Measurements from ENCODE around the gene CEP128. TPM values are rescaled to one million over a fixed set of nuclear protein-coding genes. Genes with fewer than 3 reads are reported as not detected.

Gene CEP128
- total RNA-seq, 2 experiments from 2014 or later, result 19.4 to 22.8 TPM

DNA sequence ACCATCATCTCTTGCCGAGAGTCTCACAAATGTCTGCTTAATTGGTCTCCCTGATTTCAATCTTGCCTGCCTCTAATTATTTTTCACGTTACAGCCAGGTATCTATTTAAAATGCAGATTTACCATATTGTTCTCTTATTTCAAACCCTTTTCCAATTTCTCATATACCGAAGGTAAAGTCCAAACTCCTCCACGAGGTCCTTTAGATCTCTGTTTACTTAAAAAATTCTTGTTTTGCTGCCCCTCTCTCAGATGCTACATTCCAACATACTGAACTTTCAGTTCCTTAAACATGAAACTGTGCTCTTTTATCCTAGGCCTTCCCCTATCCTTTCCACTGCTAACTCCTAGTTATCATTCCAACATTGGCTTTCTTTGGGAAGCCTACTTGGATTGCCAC is 363.9 kb downstream of the CEP128 start:
- Mint-ChIP-seq H3K36me3 (peaks cover 10% of the 10 kb centered on the region), H3K27me3 (no peaks in the 10 kb centered on the region), H3K27ac (no peak overlapping the region), H3K4me1 (ENCODE audit: low read depth) (no peaks in the 10 kb centered on the region), H3K4me3 (no peak overlapping the region), H3K9me3 (no peaks in the 10 kb centered on the region)
- no peak for DNase-seq
- CTCF ChIA-PET, result no interaction called here
- intact Hi-C loops (cut with micrococcal nuclease), result no loop called here
- POLR2A ChIA-PET, result no interaction called here

DNA sequence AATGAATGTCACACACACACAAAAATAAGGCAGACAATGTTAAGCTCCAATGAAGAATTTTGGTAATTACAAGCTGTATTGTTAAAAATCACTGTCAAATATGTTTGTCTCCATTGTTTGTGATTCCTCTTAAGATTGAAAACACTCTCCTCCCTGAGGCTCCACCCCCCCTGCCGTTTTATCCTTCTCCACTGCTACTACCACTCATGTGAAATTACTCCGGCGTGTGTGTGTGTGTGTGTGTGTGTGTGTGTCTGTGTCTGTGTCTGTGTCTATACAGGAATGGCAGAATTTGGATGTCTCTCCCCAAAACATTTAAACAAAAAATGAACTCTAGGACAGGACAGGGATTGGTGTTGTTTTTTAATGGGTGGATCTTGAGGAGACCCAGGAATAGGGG is 365.1 kb downstream of the CEP128 start:
- H3K4me3 Mint-ChIP-seq, result no peak overlapping the region
- no peak overlapping the region for H3K27ac Mint-ChIP-seq
- ChIA-PET CTCF (interaction anchor here (1.8 kb wide), 1 partner anchor 10 kb away, joined by 6 read pairs; no protein-coding TSS in a partner anchor), POLR2A (no interaction called here)
- H3K27me3 Mint-ChIP-seq, result no peaks in the 10 kb centered on the region
- no peak for DNase-seq
- no peaks in the 10 kb centered on the region for H3K4me1 Mint-ChIP-seq (ENCODE audit: low read depth)
- peaks cover 10% of the 10 kb centered on the region for H3K36me3 Mint-ChIP-seq
- H3K9me3 Mint-ChIP-seq, result no peaks in the 10 kb centered on the region
- intact Hi-C loops (cut with micrococcal nuclease), result no loop called here

DNA sequence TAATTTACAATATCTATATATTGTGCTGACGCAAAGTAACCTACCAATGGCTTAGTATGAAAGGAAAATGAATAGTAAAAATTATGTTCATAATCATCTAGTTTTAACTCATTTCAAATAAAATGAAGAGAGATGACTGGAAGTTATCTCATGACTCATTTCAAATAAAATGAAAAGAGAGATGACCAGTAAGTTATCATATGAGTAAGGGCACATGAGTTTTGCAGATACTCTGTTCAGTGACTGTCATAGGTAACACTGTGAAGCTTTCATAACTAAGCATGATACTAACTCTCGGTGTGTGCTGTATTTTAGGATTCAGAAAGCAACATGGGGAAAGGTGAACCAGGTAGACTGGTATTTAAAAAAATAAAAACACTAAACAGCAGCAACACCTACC is 365.8 kb downstream of the CEP128 start:
- no peaks in the 10 kb centered on the region for H3K4me1 Mint-ChIP-seq (ENCODE audit: low read depth)
- no peaks in the 10 kb centered on the region for H3K27me3 Mint-ChIP-seq
- peaks cover 10% of the 10 kb centered on the region for H3K36me3 Mint-ChIP-seq
- DNase-seq, result no peak
- no peak overlapping the region for H3K27ac Mint-ChIP-seq
- no peak overlapping the region for H3K4me3 Mint-ChIP-seq
- ChIA-PET CTCF (interaction anchor here (1.8 kb wide), 1 partner anchor 10 kb away, joined by 6 read pairs; no protein-coding TSS in a partner anchor), POLR2A (no interaction called here)
- intact Hi-C loops (cut with micrococcal nuclease), result loop anchor here (1.0 kb wide), 1 partner anchor 12 kb away; no protein-coding TSS in a partner anchor
- H3K9me3 Mint-ChIP-seq, result no peaks in the 10 kb centered on the region

DNA sequence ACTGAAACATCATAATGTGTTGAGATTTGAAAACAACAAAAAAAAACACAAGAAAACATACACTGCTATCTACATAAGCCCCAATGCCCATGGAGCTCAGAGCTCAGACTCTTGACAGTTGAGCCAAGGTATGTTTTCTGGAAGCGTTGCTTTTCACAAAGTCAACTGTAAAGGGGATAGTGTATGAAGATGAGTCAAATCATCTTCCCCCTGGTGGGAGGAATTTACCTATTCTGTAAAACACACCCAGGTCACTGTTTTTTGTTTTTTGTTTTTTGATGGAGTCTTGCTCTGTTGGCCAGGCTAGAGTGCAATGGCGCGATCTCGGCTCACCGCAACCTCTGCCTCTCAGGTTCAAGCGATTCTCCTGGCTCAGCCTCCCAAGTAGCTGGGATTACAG is 368.9 kb downstream of the CEP128 start:
- Mint-ChIP-seq H3K4me1 (ENCODE audit: low read depth) (peaks cover 5% of the 10 kb centered on the region), H3K27me3 (no peaks in the 10 kb centered on the region), H3K36me3 (peaks cover 2% of the 10 kb centered on the region), H3K27ac (no peak overlapping the region), H3K4me3 (no peak overlapping the region), H3K9me3 (no peaks in the 10 kb centered on the region)
- intact Hi-C loops (cut with micrococcal nuclease), result no loop called here
- CTCF ChIA-PET, result no interaction called here
- POLR2A ChIA-PET, result no interaction called here
- no peak for DNase-seq

DNA sequence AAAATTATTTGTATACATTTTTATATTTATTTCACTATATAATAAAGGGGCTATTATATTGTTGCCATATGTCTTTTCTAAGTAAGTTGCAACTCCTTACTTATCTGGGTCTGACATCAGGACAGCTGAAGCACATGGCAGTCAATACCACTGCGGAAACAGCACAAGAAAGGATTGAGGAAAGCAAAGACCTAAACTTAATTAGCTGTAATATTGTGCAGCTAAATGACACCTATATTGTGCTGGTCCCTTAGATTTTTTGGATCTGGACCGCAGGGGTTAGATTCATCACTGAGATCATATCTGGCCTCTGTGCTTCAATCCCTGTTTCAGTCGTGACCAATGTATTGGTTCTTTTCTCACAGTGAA is 370.6 kb downstream of the CEP128 start:
- POLR2A ChIA-PET, result no interaction called here
- H3K27me3 Mint-ChIP-seq, result no peaks in the 10 kb centered on the region
- H3K27ac Mint-ChIP-seq, result no peak overlapping the region
- DNase-seq, result no peak
- peaks cover 7% of the 10 kb centered on the region for H3K4me1 Mint-ChIP-seq (ENCODE audit: low read depth)
- no peaks in the 10 kb centered on the region for H3K9me3 Mint-ChIP-seq
- CTCF ChIA-PET, result no interaction called here
- intact Hi-C loops (cut with micrococcal nuclease), result no loop called here
- H3K36me3 Mint-ChIP-seq, result peaks cover 2% of the 10 kb centered on the region
- no peak overlapping the region for H3K4me3 Mint-ChIP-seq

DNA sequence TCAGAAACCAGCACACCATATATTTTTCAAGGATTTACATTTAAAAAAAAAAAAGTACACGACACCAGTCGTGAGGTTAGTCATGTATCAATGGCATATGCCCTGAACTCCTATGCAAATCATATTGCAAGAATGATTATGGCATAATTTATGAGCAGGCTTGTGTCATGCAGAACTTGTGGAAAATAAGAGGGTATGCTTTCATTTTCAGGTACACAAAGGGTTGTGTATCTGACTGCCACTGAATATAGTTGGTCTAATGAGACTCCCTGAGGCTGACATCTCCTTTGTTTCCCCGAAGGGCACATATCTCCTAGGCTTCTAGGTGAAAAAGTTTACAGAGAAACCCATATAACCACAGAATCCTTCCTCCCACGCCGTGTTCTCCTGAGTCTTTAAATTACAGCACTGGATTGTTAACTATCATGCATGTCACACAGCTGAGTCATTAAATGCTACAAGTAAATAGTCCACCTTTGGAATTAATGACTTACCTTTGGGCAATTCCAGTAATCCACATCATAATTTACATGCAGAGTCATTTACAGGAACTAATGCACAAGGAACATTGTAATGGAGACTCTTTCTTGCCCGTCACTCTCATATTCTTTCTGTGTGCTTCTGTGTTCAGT is 373.5 kb downstream of the CEP128 start:
- H3K36me3 Mint-ChIP-seq, result peaks cover 2% of the 10 kb centered on the region
- no peaks in the 10 kb centered on the region for H3K27me3 Mint-ChIP-seq

DNA sequence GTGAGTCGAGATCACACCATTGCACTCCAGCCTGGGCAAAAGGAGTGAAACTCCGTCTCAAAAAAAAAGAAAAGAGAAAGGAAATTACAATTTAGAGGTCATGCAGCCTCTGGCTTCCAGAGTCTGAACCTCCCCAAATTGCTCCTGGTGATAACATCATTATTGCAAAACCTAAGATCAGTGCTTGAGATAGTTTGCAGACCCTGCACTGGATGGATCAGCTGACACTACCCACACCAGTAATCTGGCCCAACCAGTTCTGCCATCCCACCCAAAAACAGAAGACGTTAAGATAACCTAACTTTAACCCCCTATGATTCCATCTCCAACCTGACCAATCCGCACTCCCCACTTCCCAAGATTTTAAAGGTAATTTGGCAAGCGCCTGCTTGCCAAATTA is 376.5 kb downstream of the CEP128 start:
- POLR2A ChIA-PET, result no interaction called here
- peaks cover 7% of the 10 kb centered on the region for H3K4me1 Mint-ChIP-seq (ENCODE audit: low read depth)
- H3K27ac Mint-ChIP-seq, result no peak overlapping the region

More for the DNA sequence above, 373.5 kb downstream of the CEP128 start:
- H3K4me1 Mint-ChIP-seq (ENCODE audit: low read depth), result peaks cover 7% of the 10 kb centered on the region
- H3K4me3 Mint-ChIP-seq, result no peak overlapping the region
- H3K27ac Mint-ChIP-seq, result no peak overlapping the region
- DNase-seq, result no peak
- no peaks in the 10 kb centered on the region for H3K9me3 Mint-ChIP-seq
- intact Hi-C loops (cut with micrococcal nuclease), result no loop called here
- CTCF ChIA-PET, result no interaction called here
- POLR2A ChIA-PET, result no interaction called here

DNA sequence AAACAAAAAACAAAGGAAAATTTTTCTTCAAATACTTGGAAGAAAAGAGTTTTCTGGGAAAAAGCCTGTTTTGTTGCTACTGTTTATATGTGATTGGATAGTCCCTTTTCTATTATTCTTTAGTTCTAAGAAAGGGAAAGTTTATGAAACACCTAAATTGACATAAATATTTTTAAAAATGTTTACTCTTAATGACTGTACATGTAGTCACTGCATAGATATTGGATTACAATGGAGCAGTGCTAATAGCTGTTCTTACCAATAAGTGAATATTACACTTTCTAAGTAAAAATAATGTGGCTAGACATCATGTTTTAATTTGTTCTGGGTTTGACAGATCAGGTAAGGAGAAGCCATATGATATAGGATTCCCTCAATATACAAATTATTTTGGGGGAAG is 377.5 kb downstream of the CEP128 start:
- no peaks in the 10 kb centered on the region for H3K27me3 Mint-ChIP-seq
- H3K4me1 Mint-ChIP-seq (ENCODE audit: low read depth), result peaks cover 7% of the 10 kb centered on the region
- no peak for DNase-seq
- no peak overlapping the region for H3K27ac Mint-ChIP-seq
- peaks cover 2% of the 10 kb centered on the region for H3K36me3 Mint-ChIP-seq
- intact Hi-C loops (cut with micrococcal nuclease), result no loop called here
- ChIA-PET POLR2A (no interaction called here), CTCF (no interaction called here)
- no peak overlapping the region for H3K4me3 Mint-ChIP-seq
- H3K9me3 Mint-ChIP-seq, result no peaks in the 10 kb centered on the region

More for the DNA sequence above, 376.5 kb downstream of the CEP128 start:
- no peak for DNase-seq
- Mint-ChIP-seq H3K4me3 (no peak overlapping the region), H3K27me3 (no peaks in the 10 kb centered on the region), H3K9me3 (no peaks in the 10 kb centered on the region), H3K36me3 (peaks cover 2% of the 10 kb centered on the region)
- intact Hi-C loops (cut with micrococcal nuclease), result no loop called here
- CTCF ChIA-PET, result no interaction called here

DNA sequence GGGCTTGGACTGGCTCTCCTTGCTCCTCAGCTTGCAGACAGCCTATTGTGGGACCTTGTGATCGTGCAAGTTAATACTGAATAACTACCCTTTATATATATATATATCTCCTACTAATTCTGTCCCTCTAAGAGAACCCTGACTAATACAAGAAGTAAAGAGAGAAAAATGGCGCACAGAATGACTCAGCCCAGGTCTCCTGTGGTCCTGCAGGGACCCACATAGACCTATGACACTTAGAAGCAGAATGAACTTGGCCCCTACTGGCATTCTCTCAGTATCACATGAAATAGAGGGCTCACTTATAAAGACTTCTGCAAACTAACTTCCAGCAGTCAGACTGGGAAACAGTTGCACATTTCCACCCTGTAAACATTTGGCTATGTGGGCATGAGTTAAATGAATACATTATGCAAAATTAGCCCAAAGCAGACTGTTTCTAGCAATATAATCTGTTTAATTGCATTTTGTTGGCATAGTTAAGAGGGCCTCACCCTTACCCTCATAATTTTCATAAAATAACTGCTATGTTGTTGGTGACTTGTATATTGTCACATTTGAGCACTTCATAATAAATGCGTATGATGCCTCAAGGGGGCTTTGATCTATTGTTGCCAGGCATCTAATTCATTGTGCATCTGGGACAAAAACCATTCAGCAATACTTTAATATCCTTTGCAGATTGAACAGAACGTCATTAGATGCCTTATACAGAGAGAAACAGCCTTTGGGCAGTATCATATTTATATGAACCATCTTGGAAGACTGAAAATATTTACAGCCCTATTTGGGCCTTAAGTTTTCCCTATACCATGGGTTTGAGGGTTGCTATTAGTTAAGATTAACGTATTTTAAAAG is 380.5 kb downstream of the CEP128 start:
- H3K4me3 Mint-ChIP-seq, result no peak overlapping the region
- H3K27ac Mint-ChIP-seq, result no peak overlapping the region
- H3K9me3 Mint-ChIP-seq, result no peaks in the 10 kb centered on the region
- H3K27me3 Mint-ChIP-seq, result no peaks in the 10 kb centered on the region
- CTCF ChIA-PET, result no interaction called here
- intact Hi-C loops (cut with micrococcal nuclease), result no loop called here
- no peaks in the 10 kb centered on the region for H3K4me1 Mint-ChIP-seq (ENCODE audit: low read depth)
- POLR2A ChIA-PET, result no interaction called here
- DNase-seq, result no peak
- no peaks in the 10 kb centered on the region for H3K36me3 Mint-ChIP-seq

DNA sequence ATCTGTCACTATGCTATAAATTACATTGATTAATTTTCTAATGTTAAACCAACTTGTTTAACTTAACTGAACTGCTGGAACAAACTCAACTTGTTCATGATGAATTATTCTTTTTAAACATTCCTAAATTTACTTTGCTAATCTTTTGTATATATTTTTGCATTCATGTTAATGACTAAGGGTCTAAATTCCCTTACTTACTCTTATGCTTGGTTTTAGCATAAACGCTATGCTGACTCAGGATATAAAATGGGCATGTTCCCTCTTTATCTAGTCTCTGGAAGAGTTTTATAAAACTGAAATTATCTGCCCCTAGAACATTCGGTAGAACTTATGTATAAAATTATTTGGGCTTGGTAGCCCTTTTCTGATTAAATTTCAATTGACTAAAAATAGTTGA is 387.4 kb downstream of the CEP128 start:
- ChIA-PET CTCF (no interaction called here), POLR2A (no interaction called here)
- no peaks in the 10 kb centered on the region for H3K36me3 Mint-ChIP-seq
- H3K9me3 Mint-ChIP-seq, result no peaks in the 10 kb centered on the region
- H3K27ac Mint-ChIP-seq, result no peak overlapping the region
- intact Hi-C loops (cut with micrococcal nuclease), result no loop called here
- H3K27me3 Mint-ChIP-seq, result no peaks in the 10 kb centered on the region
- DNase-seq, result no peak
- H3K4me1 Mint-ChIP-seq (ENCODE audit: low read depth), result no peaks in the 10 kb centered on the region
- no peak overlapping the region for H3K4me3 Mint-ChIP-seq

DNA sequence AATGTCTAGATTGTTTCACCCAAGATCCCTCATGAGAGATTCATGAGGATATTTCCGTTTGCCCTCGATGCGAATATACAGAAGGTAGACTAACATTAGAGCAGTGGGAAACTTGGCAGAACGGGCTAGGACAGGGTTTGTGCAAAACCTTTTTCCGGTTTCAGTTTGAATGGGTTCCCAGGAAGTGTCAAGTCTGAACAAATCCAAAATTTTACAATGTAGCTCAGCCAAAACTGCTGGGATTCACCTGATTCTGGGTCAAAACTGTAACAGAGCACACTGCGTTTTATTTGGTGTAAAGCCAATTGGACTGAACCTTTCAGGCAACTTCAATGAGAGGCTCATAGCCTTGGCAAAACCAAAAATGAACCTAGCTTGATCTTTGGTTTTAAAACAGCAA is 392.4 kb downstream of the CEP128 start:
- Mint-ChIP-seq H3K27ac (no peak overlapping the region), H3K36me3 (no peaks in the 10 kb centered on the region), H3K9me3 (no peaks in the 10 kb centered on the region), H3K27me3 (no peaks in the 10 kb centered on the region), H3K4me3 (no peak overlapping the region), H3K4me1 (ENCODE audit: low read depth) (no peaks in the 10 kb centered on the region)
- no peak for DNase-seq
- ChIA-PET CTCF (no interaction called here), POLR2A (no interaction called here)
- intact Hi-C loops (cut with micrococcal nuclease), result no loop called here

DNA sequence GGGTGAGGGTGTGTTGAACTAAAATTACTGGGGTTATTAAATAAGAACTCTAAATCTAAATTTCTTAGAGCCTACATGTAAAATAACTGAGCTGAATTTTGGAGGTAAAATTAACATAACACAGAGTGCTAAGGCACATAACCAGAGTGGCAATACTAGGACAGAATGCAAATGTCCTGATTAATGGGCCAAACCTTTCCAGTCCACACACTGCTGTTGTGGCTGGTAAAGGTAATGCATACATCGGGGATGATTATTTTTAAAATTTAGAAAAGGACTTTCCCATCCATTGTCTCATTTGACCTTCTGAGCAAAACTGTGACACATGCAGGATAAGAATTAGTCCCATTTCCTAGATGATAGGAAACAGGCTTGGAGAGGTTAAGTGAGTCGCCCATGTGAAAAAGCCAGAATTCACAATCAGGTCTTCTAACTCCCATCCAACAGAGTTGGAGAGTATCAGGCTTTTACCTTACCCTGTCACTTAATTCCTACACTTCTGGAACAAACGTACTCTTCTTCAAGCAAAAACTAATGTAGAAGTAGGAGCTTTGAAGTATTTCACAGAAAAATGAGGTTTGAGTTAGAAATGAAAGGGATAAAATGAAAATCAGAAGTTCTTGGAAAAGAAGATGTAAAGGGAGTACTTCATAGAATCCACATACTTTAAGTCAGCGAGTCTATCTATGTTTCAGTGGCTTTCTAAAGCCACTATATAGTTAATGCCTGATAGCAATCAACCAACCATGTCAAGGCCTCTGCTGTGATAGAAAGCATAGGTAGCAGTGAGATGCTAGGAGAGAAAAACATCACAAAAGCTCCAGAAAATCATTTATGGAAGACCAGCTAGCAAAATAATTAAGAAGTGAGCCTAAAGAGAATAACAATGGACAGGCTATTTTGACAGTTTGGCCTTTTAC is 395.3 kb downstream of the CEP128 start:
- Mint-ChIP-seq H3K27ac (no peak overlapping the region), H3K4me1 (ENCODE audit: low read depth) (no peaks in the 10 kb centered on the region), H3K9me3 (peaks cover 4% of the 10 kb centered on the region), H3K4me3 (no peak overlapping the region), H3K36me3 (no peaks in the 10 kb centered on the region), H3K27me3 (no peaks in the 10 kb centered on the region)
- intact Hi-C loops (cut with micrococcal nuclease), result no loop called here
- DNase-seq, result no peak
- POLR2A ChIA-PET, result interaction anchor here (0.6 kb wide), 1 partner anchor 395 kb away, joined by 3 read pairs; the partner anchor contains the start of gene CEP128
- CTCF ChIA-PET, result no interaction called here
